ENCODE results near the gene MSH2.
"Not testable (repeated sequence)": the region's sequence is repeated elsewhere in the genome, so short reads cannot be mapped to it uniquely, and the experiment has no call there.

MSH2 gene

DNA sequence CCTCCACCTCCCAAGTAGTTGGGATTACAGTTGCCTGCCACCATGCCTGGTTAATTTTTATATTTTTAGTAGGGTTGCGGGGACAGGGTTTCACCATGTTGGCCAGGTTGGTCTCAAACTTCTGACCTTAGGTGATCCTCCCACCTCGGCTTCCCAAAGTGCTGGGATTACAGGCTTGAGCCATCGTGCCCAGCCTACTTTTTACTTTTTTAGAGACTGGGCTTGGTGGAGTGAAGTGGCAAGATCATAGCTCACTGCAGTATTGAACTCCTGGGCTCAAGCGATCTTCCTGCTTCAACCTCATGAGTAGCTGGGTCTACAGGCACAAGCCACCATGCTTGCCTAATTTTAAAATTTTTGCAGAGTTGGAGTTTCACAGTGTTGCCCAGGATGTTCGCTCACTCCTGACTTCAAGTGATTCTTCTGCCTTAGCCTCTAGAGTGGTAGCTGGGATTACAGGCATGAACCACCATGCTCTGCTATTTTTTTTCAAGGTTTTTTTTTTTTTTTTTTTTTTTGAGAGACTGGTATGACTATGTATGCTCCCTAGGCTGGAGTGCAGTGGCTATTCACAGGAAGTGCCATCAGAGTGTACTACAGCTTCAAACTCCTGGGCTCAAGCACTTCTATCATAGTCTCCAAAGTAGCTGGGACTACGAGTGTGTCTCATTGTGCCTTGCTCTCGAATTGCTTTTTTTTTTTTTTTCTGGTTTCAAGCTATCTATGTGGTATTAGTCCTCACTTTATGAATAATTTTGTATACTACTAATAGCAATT is 11.9 kb downstream of the MSH2 start:
- no peak for DNase-seq

DNA sequence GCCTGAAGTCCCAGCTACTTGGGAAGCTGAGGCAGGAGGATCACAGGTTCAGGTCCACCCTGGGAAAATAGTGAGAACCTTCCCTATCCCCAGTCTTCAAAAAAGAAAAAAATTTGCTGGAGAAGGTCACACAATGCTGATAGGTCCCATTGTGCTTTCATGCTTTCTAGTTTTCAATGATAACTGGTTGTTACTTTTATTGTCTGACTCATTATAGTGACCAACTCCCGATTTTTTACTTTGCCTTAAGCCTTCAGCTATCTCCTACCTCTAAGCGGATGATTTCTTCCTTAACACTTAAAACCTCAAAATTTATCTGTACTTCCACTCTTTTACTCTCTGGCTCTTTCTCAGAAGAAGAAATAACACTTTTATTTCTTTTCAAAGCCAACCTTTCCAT is 17.3 kb downstream of the MSH2 start:
- no peak for DNase-seq

DNA sequence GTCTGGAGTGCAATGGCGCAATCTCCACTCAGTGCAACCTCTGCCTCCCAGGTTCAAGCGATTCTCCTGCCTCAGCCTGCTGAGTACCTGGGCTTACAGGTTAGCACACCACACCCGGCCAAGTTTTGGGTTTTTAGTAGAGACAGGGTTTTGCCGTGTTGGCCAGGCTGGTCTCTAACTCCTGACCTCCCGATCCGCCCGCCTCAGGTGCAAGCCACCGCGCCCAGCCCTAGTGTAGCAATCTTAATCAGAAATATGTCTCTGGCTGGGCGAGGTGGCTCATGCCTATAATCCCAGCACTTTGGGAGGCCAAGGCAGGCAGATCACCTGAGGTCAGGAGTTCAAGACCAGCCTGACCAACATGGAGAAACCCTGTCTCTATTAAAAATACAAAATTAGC is 17.7 kb downstream of the MSH2 start:
- not testable (repeated sequence) for DNase-seq

DNA sequence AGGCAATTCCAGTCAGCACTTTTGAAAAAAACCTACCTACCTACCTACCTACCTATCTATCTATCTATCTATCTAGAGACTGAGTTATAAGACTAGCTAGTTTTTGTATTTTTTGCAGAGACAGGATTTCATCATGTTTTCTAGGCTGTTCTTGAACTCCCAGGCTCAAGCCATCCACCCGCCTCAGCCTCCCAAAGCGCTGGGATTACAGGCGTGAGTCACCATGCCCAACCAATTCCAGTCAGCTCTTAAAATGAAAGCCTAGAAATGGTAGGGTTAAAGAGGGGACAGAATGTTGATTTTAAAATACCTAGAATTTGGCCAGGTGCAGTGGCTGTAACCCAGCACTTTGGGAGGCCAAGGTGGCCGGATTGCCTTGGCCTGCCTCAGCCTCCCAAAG is 19.1 kb downstream of the MSH2 start:
- DNase-seq, result no peak

DNA sequence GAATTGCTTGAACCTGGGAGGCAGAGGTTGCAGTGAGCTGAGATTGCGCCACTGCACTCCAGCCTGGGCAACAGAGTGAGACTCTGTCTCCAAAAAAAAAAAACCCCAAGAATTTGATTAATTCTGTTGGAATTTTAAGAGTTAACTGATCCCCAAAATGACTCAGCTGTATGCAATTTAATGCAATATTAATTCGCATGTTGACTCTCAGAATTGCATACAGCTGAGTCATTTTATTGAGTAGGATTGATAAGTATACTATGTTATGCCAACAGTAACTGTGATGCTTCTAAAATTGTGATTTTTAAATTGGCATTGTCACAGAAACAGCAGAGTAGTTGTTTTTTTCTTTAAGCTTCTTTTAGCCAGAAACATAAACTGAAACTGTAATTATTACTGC is 19.6 kb downstream of the MSH2 start:
- DNase-seq, result no peak

DNA sequence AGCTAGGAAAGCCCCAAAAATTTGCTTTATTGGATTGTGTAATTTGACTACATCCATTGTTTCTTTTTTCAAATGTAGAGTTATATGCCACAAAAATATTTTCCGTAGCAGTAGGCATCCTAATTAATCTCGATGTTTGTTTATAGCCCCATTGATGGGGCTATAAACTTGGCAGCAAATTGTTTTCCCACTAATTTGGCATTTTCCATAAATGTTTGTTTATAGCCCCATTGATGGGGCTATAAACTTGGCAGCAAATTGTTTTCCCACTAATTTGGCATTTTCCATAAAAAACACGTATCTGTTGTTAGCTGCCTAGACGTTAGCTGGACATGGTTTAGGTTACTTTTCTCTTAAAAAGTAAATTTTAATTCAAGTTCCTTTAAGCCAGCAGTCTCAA is 23.8 kb downstream of the MSH2 start:
- DNase-seq, result no peak

DNA sequence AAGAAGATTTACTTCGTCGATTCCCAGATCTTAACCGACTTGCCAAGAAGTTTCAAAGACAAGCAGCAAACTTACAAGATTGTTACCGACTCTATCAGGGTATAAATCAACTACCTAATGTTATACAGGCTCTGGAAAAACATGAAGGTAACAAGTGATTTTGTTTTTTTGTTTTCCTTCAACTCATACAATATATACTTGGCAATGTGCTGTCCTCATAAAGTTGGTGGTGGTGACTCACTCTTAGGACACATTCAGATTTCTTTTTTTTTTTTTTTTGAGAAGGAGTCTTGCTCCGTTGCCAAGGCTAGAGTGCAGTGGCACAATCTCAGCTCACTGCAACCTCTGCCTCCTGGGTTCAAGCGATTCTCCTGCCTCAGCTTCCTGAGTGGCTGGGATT is 26.8 kb downstream of the MSH2 start:
- DNase-seq, result no peak

DNA sequence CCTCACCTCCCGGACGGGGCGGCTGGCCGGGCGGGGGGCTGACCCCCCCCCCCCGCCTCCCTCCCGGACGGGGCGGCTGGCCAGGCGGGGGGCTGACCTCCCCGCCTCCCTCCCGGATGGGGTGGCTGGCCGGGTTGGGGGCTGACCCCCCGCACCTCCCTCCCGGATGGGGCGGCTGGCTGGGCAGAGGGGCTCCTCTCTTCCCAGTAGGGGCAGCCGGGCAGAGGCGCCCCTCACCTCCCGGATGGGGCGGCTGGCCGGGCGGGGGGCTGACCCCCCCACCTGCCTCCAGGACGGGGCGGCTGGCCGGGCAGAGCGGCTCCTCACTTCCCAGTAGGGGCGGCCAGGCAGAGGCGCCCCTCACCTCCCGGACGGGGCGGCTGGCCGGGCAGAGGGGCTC is 30.1 kb downstream of the MSH2 start:
- DNase-seq, result not testable (repeated sequence)

DNA sequence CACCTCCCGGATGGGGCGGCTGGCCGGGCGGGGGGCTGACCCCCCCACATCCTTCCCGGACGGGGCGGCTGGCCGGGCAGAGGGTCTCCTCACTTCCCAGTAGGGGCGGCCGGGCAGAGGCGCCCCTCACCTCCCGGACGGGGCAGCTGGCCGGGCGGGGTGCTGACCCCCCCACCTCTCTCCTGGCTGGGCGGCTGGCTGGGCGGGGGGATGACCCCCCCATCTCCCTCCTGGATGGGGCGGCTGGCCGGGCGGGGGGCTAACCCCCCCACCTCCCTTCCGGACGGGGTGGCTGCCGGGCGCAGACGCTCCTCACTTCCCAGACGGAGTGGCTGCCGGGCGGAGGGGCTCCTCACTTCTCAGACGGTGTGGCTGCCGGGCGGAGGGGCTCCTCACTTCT is 30.5 kb downstream of the MSH2 start:
- DNase-seq, result not testable (repeated sequence)

DNA sequence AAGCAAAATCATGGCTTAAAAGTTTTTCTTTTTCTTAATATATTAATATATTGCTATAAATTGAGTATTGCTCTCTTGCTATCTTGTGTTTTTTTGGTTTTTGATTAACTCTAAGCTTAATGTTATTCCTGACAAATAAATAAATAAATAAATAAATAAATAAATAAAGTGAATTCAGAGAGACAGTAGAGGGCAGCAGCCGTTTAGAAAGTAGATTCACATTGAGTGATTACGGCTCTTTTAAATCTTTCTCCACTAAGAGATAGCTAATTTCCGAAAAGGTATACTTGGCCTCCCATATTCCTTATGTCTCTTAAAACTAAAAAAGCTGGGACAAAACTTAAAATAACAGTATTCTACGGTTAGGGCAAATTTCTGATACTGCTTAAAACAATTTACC is 34.3 kb downstream of the MSH2 start:
- DNase-seq, result no peak

DNA sequence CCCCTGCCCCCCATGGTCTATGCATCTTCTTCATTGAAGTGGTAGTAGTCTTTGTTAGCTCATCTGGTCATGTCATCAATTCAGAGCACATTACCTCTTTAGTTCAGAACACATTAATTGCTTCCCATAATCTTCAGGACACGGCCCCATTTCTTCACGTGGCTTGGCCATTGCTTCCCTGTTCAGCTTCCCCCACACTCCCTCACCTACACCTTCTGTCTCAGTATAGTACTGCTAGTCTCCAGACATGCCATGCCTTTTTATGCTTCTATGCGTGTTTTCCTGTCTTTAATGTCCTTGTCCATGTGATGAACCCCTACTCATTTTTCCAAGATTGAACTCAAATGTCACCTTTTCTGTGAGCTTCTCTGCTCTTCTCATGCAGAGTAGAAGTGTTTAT is 35.1 kb downstream of the MSH2 start:
- no peak for DNase-seq

DNA sequence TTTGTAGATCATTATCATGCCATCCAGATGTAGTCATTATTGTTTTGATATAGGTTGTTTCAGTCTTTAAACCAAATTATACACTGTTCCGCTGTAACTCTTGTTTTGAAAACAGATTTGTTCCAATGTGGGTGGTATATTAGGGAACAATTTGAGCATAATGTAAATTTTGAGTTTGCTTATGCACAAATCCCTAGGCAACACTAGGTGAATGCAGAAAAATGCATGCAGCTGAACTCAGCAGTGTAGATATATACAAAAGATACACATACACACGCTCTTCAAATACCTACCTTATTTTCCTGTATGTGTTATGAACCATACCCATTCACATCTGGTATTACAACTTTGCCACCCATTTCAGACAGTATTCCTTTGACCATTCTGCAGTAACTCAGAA is 35.8 kb downstream of the MSH2 start:
- DNase-seq, result no peak

DNA sequence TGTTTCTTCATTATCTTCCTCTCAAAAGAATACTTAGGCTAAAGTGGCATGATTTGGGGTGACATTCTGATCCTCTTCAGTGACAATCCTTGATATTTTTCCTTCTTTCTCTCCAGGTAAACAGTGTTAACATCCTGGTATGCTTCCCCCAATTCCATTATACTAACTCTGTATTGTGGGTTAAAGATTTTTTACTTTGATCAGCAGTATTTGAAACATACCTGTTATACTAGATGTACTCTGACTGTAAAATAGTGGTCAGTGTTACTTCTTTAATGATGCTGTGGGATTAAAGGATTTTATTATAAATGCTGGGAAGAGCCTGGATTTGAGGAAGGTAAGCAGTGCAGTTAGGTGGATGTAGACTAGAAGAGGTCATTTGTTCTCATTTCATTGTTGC is 48.8 kb downstream of the MSH2 start:
- DNase-seq, result no peak

DNA sequence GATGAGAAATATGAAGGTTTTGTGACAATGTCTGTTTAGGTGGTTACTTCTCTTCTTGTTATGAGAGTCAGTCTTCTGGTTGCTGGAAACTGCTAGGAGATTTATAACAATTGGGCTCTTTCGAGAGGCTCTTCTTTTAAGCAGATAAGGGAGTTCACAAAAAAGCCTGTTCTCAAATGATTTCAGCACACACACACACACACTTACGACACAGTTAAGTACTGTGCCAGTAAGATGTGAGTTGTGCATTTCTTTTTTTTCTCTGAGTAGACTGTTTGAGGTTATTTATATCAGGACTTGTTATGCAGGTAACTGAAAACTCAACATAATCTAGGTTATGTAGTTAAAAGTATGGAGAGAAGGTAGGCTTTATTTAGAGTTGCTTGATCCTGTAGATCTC is 49.8 kb downstream of the MSH2 start:
- no peak for DNase-seq

DNA sequence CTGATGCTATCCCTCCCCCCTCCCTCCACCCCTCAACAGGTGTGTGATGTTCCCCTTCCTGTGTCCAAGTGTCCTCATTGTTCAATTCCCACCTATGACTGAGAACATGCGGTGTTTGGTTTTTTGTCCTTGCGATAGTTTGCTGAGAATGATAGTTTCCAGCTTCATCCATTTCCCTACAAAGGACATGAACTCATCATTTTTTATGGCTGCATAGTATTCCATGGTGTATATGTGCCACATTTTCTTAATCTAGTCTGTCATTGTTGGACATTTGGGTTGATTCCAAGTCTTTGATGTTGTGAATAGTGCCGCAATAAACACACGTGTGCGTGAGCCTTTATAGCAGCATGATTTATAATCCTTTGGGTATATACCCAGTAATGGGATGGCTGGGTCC is 51.9 kb downstream of the MSH2 start:
- DNase-seq, result not testable (repeated sequence)

DNA sequence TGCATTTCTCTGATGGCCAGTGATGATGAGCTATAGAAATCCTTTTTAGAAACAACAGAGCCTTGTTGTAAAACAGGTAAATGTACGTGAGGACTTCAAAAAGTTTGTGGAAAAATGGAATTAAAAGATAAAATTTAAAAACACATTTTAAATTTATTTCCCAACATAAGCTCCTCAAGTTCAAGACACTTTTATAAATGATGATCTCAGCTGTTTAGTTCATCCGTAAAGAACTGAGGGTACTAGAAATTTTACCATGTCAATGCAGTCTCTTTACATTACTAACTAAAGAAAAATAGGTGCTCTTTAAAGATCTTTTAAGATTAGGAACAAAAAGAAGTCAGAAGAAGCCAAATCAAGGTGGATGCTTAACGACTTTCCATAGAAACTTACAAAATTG is 52.5 kb downstream of the MSH2 start:
- no peak for DNase-seq

DNA sequence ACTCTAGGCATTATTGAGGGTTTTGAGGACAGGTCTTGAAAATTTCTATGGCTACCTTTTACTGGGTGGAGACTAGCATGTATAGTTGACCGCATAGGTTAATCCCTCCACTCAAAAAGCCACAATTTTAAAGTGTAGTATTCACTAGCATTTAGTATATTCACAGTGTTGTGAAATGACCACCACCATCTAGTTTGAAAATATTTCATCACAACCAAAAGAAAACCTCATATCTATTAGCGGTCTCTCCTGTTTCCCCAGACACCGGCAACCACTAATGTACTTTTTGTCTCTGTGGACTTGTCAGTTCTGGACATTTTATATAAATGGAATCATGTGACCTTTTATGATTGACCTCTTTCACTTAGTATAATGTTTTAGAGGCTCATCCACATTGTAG is 53.9 kb downstream of the MSH2 start:
- no peak for DNase-seq

DNA sequence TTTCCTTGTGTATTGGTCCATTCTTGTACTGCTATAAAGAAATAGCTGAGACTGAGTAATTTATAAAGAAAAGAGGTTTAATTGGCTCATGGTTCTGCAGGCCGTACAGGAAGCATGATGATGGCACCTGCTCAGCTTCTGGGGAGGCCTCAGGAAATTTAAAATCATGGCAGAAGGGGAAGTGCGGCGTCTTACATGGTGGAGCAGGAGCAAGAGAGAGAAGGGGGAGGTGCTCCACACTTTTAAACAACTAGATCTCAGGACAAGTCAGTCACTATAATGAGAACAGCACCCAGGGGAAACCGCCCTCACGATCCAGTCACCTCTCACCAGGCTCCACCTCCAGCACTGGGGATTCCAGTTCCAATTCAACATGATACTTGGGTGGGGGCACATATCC is 54.3 kb downstream of the MSH2 start:
- DNase-seq, result no peak

DNA sequence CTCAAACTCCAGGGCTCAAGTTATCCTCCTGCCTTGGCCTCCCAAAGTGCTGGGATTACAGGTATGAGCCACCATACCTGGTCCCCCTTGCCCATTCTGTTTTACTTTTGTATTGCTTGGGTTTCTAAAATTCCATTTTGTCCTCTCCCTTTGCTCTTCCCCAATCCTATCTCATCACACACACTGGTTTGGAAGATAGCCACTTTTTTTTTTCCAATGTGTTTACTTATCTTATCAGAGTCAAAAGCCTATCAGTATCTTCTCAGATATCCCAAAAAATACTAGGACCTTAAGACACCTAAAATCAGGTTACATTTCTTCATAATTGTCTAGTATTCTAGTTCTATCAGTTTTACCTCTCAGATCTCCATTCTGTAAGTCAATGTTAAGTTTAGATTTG is 56.1 kb downstream of the MSH2 start:
- no peak for DNase-seq

DNA sequence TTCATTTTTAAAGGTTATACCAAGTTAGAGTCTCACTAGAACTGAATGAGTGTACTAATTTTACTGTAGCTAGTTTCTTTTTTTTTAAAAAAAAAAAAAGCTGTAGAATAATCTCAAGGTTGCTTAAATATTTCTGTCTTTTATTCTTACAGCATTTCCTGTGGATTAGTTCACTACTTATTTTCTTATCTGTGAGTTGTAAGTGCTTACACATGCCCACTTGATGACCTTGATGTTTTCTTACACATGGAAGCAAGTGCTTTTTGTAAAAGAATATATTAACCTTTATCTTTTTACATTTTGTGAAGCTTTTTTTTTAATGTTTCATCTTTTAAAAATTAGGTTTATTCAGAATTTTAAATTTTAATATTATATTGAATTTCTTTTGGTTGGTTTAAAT is 57.8 kb downstream of the MSH2 start:
- no peak for DNase-seq

DNA sequence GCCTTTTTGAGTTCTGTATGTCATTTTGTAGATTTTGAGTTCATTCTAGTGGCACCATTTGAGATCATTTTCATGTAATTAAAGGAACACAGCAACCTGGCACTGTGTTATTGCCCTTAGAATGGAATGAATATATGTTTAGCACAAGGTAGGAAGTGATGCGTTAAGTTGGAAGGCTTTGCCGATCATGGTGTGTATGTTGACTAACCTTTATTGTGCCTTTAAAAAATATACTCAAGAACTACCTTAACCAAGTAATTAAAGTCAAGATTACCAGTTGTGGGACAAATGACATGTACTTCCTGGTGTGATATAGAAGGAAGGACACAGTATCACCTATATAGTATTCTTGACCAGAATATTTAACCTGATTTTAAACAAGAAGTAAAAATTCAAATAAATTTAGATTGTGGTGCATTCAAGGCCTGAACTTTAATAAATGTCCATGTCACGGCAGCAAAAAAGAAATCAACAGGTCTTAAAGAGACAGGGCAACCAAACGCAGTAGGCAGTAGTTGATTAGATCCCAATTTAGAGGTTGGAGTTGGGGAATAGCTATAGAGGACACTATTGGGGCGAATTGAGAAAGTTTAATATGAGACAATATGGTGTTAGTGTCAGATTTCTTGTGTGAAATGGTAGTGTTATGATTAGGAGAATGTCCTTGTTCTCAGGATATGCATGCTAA is 68.6 kb downstream of the MSH2 start:
- DNase-seq, result no peak

DNA sequence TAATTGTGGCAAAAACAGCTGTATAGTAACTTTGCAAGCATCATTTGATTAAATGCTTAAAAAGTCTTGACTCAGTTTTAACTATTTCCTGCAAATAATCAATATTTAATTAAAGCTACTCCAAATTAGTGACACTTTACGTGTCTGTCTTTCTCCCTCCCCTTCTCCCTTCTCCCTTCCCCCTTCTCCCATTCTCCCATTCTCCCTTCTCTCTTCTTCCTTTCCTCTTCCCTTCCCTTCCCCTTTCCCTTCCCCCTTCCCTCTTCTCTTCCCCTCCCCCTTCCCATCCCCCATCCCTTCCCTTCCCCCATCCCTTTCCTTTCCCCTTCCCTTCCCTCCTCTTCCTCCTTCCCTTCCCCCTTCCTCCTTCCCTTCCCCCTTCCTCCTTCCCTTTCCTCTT is 76.9 kb downstream of the MSH2 start:
- DNase-seq, result no peak

DNA sequence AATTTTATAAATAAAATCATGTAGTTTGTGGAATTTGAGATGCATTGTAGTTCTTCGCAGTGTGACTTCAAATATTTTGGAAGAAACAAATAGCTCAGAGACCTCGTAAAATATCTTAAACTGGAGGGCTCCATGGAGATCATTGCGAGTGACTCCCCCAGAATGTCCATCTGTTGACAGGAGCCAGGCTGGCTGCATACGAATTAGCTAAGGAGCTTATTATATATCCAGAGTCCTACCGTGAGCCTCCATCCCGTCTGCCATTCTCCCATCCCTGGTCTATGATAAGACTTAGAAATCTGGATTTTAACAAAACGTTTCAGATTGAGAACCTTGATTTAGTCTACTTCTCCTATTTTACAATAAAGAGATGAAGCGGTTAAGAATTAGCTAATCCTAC is 80.2 kb downstream of the MSH2 start:
- no peak for DNase-seq

DNA sequence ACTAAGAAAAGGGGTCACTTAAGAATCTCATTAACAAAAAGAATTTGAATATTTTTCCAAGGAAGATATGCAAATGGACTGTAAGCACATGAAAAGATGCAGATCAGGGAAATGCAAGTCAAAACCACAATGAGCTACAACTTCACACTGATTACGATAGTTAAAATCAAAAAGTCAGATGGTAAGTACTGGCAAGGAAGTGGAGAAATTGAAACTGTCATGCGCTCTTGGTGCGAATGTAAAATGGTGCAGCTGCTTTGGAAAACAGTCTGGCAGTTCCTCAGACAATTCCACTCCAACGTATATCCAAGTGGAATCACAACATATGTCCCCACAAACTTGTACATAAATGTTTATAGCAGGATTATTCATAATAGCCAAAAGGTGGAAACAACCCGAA is 81.4 kb downstream of the MSH2 start:
- no peak for DNase-seq

DNA sequence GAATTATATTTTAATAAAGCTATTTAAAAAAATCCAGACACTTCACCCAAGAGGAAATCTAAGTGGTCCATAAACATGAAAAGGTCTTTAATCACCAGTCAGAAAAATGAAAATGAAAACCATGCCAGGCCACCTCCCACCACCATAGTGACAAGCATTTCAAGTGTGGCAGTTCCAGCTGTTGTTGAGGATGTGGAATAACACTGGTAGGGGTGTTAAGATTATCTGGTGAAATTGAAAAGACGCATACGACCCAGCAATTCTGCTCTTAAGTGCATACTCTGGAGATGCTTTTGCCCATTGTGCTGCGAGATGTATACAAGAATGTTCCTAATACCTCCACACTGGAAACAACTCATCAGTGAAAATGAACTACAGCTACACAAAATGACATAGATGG is 82.2 kb downstream of the MSH2 start:
- DNase-seq, result no peak
